ENCODE measurements around the gene CYP27B1. TPM values are rescaled to one million over a fixed set of nuclear protein-coding genes. Genes with fewer than 3 reads are reported as not detected.

Gene CYP27B1
- polyA plus RNA-seq, 1 experiment: 0.29 TPM

DNA sequence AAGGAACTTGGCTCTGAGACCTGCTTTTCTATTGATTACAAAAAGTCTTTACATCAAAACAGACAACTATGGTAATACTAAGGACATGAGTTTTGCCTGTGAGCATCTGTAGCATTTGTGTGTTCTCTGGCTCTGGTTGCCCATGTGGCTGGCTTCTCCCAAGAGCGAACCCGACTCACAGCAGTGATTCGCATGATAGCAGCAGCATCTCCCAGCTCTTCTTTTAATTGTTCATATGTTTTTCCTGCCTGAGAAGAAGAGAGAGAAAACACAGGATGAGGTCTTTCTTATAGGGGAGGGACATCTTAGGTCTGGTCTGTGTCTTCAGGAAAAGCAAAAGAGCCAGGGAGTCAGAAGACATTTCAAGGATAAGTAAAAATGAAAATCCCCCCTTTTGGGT, 34.1 kb upstream of the CYP27B1 start:
- no peaks in the 10 kb centered on the region for H3K27me3 ChIP-seq (ENCODE audit: control insufficient read depth, insufficient read depth, low read length)
- H3K27ac ChIP-seq (ENCODE audit: low read depth, low read length): no peak overlapping the region
- POLR2A ChIA-PET: no interaction called here
- TF ChIP-seq, protein P1, sequence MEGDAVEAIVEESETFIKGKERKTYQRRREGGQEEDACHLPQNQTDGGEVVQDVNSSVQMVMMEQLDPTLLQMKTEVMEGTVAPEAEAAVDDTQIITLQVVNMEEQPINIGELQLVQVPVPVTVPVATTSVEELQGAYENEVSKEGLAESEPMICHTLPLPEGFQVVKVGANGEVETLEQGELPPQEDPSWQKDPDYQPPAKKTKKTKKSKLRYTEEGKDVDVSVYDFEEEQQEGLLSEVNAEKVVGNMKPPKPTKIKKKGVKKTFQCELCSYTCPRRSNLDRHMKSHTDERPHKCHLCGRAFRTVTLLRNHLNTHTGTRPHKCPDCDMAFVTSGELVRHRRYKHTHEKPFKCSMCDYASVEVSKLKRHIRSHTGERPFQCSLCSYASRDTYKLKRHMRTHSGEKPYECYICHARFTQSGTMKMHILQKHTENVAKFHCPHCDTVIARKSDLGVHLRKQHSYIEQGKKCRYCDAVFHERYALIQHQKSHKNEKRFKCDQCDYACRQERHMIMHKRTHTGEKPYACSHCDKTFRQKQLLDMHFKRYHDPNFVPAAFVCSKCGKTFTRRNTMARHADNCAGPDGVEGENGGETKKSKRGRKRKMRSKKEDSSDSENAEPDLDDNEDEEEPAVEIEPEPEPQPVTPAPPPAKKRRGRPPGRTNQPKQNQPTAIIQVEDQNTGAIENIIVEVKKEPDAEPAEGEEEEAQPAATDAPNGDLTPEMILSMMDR (IDR thresholded peaks at IDR 0.05; ENCODE audit: low read depth, low read length): no peak
- CTCF ChIA-PET: interaction anchor here (0.6 to 6.3 kb wide), 6 partner anchors 17 to 107 kb away, joined by 3 to 124 read pairs (median 4); partner anchors contain the start of genes AVIL and TSFM
- H3K9me3 ChIP-seq (ENCODE audit: control insufficient read depth, insufficient read depth, low read length): no peaks in the 10 kb centered on the region
- no peak overlapping the region for H3K4me3 ChIP-seq (ENCODE audit: low read depth, low read length)
- DNase-seq (ENCODE audit: low read depth, low spot score): no peak

- Histone ChIP-seq H3K27me3 (ENCODE audit: control insufficient read depth, insufficient read depth, low read length) (no peaks in the 10 kb centered on the region), H3K4me3 (ENCODE audit: low read depth, low read length) (no peak overlapping the region), H3K27ac (ENCODE audit: low read depth, low read length) (no peak overlapping the region), H3K9me3 (ENCODE audit: control insufficient read depth, insufficient read depth, low read length) (no peaks in the 10 kb centered on the region)
- TF ChIP-seq, protein P1 (IDR thresholded peaks at IDR 0.05; ENCODE audit: low read depth, low read length): no peak
- ChIA-PET CTCF (interaction anchor here (1.9 kb wide), 1 partner anchor 41 kb away, joined by 6 read pairs; no protein-coding TSS in a partner anchor), POLR2A (no interaction called here)
- DNase-seq (ENCODE audit: low read depth, low spot score): no peak
Measured at GRCh38 chr12:57797933-57798332, 31.1 kb upstream of the CYP27B1 start.

GRCh38 chr12:57796996-57797395, 30.1 kb upstream of the CYP27B1 start:
- ChIA-PET CTCF (interaction anchor here (0.9 to 1.9 kb wide), 3 partner anchors 14 to 40 kb away, joined by 3 to 6 read pairs (median 6); partner anchors contain the start of gene TSFM), POLR2A (no interaction called here)
- no peak overlapping the region for H3K4me3 ChIP-seq (ENCODE audit: low read depth, low read length)
- no peaks in the 10 kb centered on the region for H3K27me3 ChIP-seq (ENCODE audit: control insufficient read depth, insufficient read depth, low read length)
- no peak overlapping the region for H3K27ac ChIP-seq (ENCODE audit: low read depth, low read length)
- DNase-seq (ENCODE audit: low read depth, low spot score): no peak
- TF ChIP-seq, protein P1 (IDR thresholded peaks at IDR 0.05; ENCODE audit: low read depth, low read length): no peak
- H3K9me3 ChIP-seq (ENCODE audit: control insufficient read depth, insufficient read depth, low read length): no peaks in the 10 kb centered on the region

DNA sequence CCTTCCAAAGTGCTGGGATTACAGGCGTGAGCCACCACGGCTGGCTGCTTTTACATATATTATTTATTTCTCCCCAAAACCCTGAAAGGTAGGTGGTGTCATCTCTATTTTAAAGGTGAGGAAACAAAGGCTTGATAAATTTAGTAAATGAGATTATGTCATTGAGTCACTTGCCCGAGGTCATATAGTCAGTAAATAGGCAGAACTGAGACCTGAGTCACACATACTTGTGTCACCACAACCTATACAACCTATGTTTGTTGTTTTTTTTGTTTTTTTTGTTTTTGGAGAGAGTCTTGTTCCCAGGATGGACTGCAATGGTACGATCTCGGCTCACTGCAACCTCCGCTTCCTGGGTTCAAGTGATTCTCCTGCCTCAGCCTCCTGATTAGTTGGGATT, 28.5 kb upstream of the CYP27B1 start:
- ChIA-PET POLR2A (no interaction called here), CTCF (interaction anchor here (0.6 kb wide), 1 partner anchor 10 kb away, joined by 6 read pairs; no protein-coding TSS in a partner anchor)
- Histone ChIP-seq H3K27ac (ENCODE audit: low read depth, low read length) (no peak overlapping the region), H3K27me3 (ENCODE audit: control insufficient read depth, insufficient read depth, low read length) (no peaks in the 10 kb centered on the region), H3K4me3 (ENCODE audit: low read depth, low read length) (no peak overlapping the region), H3K9me3 (ENCODE audit: control insufficient read depth, insufficient read depth, low read length) (no peaks in the 10 kb centered on the region)
- TF ChIP-seq, protein P1 (IDR thresholded peaks at IDR 0.05; ENCODE audit: low read depth, low read length): no peak
- DNase-seq (ENCODE audit: low read depth, low spot score): no peak

GRCh38 chr12:57793920-57794319, 27.0 kb upstream of the CYP27B1 start:
- H3K9me3 ChIP-seq (ENCODE audit: control insufficient read depth, insufficient read depth, low read length): no peaks in the 10 kb centered on the region
- no peak for DNase-seq (ENCODE audit: low read depth, low spot score)
- TF ChIP-seq, protein P1 (IDR thresholded peaks at IDR 0.05; ENCODE audit: low read depth, low read length): no peak
- H3K27ac ChIP-seq (ENCODE audit: low read depth, low read length): no peak overlapping the region
- H3K4me3 ChIP-seq (ENCODE audit: low read depth, low read length): no peak overlapping the region
- no peaks in the 10 kb centered on the region for H3K27me3 ChIP-seq (ENCODE audit: control insufficient read depth, insufficient read depth, low read length)
- ChIA-PET CTCF (interaction anchor here (1.2 to 3.0 kb wide), 4 partner anchors 9 to 111 kb away, joined by 4 to 24 read pairs (median 15); partner anchors contain the start of gene TSFM), POLR2A (interaction anchor here (0.6 to 1.0 kb wide), 2 partner anchors 36 to 52 kb away, joined by 3 to 12 read pairs; partner anchors contain the start of gene CTDSP2)

Measured in AG04450 (cell line).